ENCODE measurements around the gene PPP2R5E.

The PPP2R5E gene

GRCh38 chr14:63435204-63435603 is 108.0 kb downstream of the PPP2R5E start:
- DNase-seq (ENCODE audit: insufficient read length, low spot score) (no peak), FAIRE-seq (peak; percentile 73)
- TF ChIP-seq CTCF (IDR thresholded peaks at IDR 0.05; ENCODE audit: insufficient read depth, missing control alignments), result no peak

DNA sequence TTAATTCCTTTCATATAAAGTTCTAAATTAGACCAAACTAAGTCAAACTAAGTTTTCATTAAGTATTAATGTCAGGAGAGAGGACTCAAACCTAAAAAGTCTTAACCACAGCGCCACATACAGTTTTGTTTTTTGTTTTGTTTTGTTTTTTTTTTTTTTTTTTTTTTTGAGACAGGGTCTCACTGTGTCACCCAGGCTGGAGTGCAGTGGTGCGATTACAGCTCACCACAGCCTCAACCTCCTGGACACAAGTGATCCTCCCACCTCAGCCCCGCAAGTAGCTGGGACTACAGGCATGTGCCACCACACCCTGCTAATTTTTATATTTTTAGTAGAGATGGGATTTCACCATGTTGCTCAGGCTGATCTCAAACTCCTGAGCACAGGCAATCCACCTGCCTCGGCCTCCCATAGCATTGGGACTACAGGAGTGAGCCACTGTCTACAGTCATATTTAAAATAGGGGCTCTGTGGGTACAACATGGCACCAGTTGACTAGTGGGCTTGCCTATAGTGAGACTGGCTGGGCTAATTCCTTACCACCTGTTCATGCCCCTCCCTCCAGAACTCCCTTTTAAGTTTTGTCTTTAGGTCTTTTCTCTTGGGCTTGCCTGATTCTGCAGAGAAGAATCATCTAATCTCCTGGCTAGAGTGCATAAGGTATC is 110.2 kb downstream of the PPP2R5E start:
- no peak for TF ChIP-seq CTCF (IDR thresholded peaks at IDR 0.05; ENCODE audit: insufficient read depth, missing control alignments)
- no peak for FAIRE-seq

DNA sequence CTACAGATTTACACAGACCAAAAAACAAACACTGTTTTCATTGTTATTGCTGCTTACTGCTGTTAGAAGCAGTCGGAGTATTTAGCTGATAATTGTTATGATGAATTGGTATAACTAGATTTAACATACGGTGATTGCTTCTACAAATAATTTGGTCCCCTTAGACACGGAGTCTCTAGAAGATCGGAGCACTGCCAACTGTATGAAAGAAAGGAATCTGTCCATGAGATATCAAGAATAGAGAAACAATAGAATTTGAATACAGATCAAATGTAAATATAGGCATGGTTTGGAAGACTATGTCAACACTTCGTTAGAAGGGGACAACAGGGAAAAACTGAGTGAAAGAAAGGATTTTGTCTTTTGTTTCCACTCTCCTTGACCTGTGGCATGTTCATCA is 110.9 kb downstream of the PPP2R5E start:
- TF ChIP-seq CTCF (IDR thresholded peaks at IDR 0.05; ENCODE audit: insufficient read depth, missing control alignments), result no peak
- DNase-seq (ENCODE audit: insufficient read length, low spot score) (no peak), FAIRE-seq (peak; percentile 88)

More for the DNA sequence above, 110.2 kb downstream of the PPP2R5E start:
- DNase-seq (ENCODE audit: insufficient read length, low spot score), result no peak

DNA sequence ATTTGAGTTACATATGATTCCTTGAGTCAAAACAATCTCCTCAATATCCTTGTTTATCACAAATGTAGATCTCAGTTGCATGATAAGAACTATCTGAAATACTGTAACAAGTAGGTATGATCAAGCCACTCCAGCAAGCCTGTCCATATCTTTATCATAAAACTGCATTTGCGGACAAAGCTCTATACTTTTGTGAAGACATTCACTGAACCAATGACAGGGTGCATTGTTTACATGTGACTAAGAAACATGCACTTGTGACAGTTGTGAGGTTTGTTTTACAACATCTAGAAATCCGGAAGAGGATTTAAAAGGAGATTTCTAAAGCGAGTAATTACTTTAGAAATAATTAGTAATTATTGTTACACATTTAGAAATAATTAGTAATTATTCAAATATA is 111.7 kb downstream of the PPP2R5E start:
- no peak for TF ChIP-seq CTCF (IDR thresholded peaks at IDR 0.05; ENCODE audit: insufficient read depth, missing control alignments)
- DNase-seq (ENCODE audit: insufficient read length, low spot score), result no peak
- peak; percentile 70 for FAIRE-seq

DNA sequence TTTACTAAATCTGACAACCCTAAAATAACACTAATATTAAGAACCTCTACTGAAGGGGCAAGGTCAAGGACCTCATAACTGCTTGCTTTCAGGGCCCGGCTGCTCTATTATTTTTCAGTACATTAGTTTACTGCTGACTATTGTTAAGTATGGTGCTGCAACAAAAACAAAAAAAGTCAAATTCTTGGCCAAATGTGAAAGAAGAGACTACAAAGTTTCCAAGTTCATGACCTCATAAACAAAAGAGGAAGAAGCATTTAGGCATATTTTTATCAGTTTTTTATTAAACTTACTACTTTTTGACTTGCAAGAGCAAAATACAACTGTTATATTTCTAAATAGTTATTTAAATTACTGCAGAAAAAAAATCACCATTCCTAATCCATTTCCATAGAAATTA is 114.7 kb downstream of the PPP2R5E start:
- FAIRE-seq (no peak), DNase-seq (ENCODE audit: insufficient read length, low spot score) (no peak)
- TF ChIP-seq CTCF (IDR thresholded peaks at IDR 0.05; ENCODE audit: insufficient read depth, missing control alignments), result no peak

DNA sequence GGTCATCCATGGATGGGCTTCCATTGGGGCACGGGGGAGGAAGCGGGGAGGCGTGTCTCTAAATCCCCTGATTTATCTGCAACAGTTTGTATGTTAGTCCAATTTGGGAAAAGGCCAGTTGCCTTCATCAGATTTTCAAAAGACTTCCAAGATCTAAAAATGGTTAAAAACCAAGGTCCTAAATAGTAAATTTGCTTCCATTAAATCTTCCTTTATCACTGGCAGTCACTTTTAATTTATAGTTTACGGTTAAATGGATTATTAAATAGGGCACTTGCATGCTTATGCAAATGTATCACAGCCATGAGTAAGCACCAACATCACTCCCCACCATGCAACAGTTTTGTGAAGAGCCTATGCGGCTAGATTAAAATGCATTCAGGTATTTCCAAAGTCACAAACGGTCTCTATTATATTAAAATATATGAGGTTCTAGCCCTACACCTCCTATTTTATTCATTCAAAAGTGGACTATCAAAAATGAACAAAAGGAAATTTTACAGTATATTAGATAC is 116.3 kb downstream of the PPP2R5E start:
- TF ChIP-seq CTCF (IDR thresholded peaks at IDR 0.05; ENCODE audit: insufficient read depth, missing control alignments), result no peak
- no peak for FAIRE-seq

GRCh38 chr14:63423889-63424288 is 119.3 kb downstream of the PPP2R5E start:
- no peak for DNase-seq (ENCODE audit: insufficient read length, low spot score)
- no peak for FAIRE-seq
- TF ChIP-seq CTCF (IDR thresholded peaks at IDR 0.05; ENCODE audit: insufficient read depth, missing control alignments), result no peak

More for the DNA sequence above, 116.3 kb downstream of the PPP2R5E start:
- no peak for DNase-seq (ENCODE audit: insufficient read length, low spot score)

All from D721Med (cell line).